ENCODE results near the gene C19orf12.

GRCh38 chr19:29680937-29681336, 34.1 kb downstream of the C19orf12 start:
- no peak for TF ChIP-seq GATA2 (IDR thresholded peaks at IDR 0.05; ENCODE audit: low read depth, low read length)
- TF ChIP-seq GATA3 (IDR thresholded peaks at IDR 0.05; ENCODE audit: low read depth, low read length), result no peak

Measured in SH-SY5Y (cell line).